CD4-positive, alpha-beta memory T cell (primary cell): ENCODE measurements around the gene TMED1. TPM values are rescaled to one million over a fixed set of nuclear protein-coding genes. Genes with fewer than 3 reads are reported as not detected.
A peak's percentile ranks its signal among the peaks of the same experiment; 100 is the strongest.

Source experiments
- CTCF ChIA-PET: fragments of 350-600 bp; sonication (Branson Sonifier 250); formaldehyde crosslinking; loops from one replicate; lab custom pipeline; 2021; ENCODE audit warnings: inconsistent platforms; ENCODE audit not compliant: partially characterized antibody; lab: Charles Lee
- POLR2A ChIA-PET: fragments of 350-600 bp; sonication (Branson Sonifier 250); formaldehyde crosslinking; loops from one replicate; lab custom pipeline; 2021; ENCODE audit not compliant: partially characterized antibody; lab: Charles Lee
- DNase-seq, 5 donors: peaks; one replicate each; pipeline versions ENCODE4 v3.0.0 to v3.0.0-alpha.2; 2020 to 2022; ENCODE audit warnings: mixed read lengths in 1 of 5
- H3K27ac ChIP-seq: one replicate; pipeline ENCODE4 v1.7.0; 2013; ENCODE audit warnings: low read depth, low read length
- H3K27me3 ChIP-seq: 2 replicates; pipeline ENCODE4 v1.7.0; 2013; ENCODE audit warnings: mild to moderate bottlenecking, low read length, moderate library complexity; ENCODE audit not compliant: insufficient read depth
- H3K36me3 ChIP-seq: 2 replicates; pipeline ENCODE4 v1.7.0; 2013; ENCODE audit warnings: mild to moderate bottlenecking, low read length, moderate library complexity; ENCODE audit not compliant: insufficient read depth
- H3K4me1 ChIP-seq: 2 replicates; pipeline ENCODE4 v1.7.0; 2013; ENCODE audit warnings: mild to moderate bottlenecking, low read length, moderate library complexity; ENCODE audit not compliant: insufficient read depth
- H3K4me3 ChIP-seq, 2 donors: one replicate each; pipeline ENCODE4 v1.7.0; 2013; ENCODE audit warnings: low read length in 2 of 2, mild to moderate bottlenecking in 1 of 2
- H3K9me3 ChIP-seq, 2 donors: one replicate each; pipeline ENCODE4 v1.7.0; 2013; ENCODE audit warnings: low read length in 2 of 2, control low read depth in 1 of 2; ENCODE audit not compliant: control insufficient read depth in 1 of 2
- H3K27ac Mint-ChIP-seq, 7 donors: one replicate each; pipeline ENCODE4 v1.8.0; 2020 to 2021; ENCODE audit warnings: mixed read lengths in 7 of 7, mild to moderate bottlenecking in 6 of 7, inconsistent platforms in 3 of 7, moderate library complexity in 3 of 7
- H3K27me3 Mint-ChIP-seq, 2 donors: one replicate each; pipeline ENCODE4 v1.8.0; 2020 to 2021; ENCODE audit warnings: mixed read lengths in 2 of 2
- H3K36me3 Mint-ChIP-seq, 2 donors: one replicate each; pipeline ENCODE4 v1.8.0; 2020 to 2021; ENCODE audit warnings: mixed read lengths in 2 of 2, inconsistent platforms in 1 of 2, mild to moderate bottlenecking in 1 of 2
- H3K4me1 Mint-ChIP-seq, 4 donors: one replicate each; pipeline ENCODE4 v1.8.0; 2020 to 2021; ENCODE audit warnings: mixed read lengths in 4 of 4, mild to moderate bottlenecking in 1 of 4
- H3K4me3 Mint-ChIP-seq, 8 donors: one replicate each; pipeline ENCODE4 v1.8.0; 2020 to 2021; ENCODE audit warnings: mixed read lengths in 8 of 8, mild to moderate bottlenecking in 7 of 8, moderate library complexity in 6 of 8, inconsistent platforms in 3 of 8
- H3K9me3 Mint-ChIP-seq, 8 donors: one replicate each; pipeline ENCODE4 v1.8.0; 2020 to 2021; ENCODE audit warnings: mixed read lengths in 8 of 8, mild to moderate bottlenecking in 5 of 8, inconsistent platforms in 3 of 8, moderate library complexity in 1 of 8
- intact Hi-C: fragments of 100-400 bp; cut with micrococcal nuclease; formaldehyde crosslinking; loops from one replicate; pipeline ENCODE4 v1.15.1; 2023
- microRNA-seq: library from miRNA; unstranded; fragments of <30 nt; microRNA quantifications from one replicate; pipeline ENCODE4 v1.2.0, GENCODE V29; 2021; ENCODE audit warnings: borderline replicate concordance, borderline number of aligned reads, borderline microRNAs expressed, mixed read lengths
- polyA plus RNA-seq, 2 donors: library from polyadenylated mRNA; unstranded; fragments of 300-500 nt; fragmentation: Illumina TruSeq; gene quantifications; one replicate each; pipeline ENCODE4 v1.2.3, GENCODE V29; 2021
- total RNA-seq, 2 experiments: library from RNA; stranded (reverse); gene quantifications; one replicate each; pipeline ENCODE4 v1.2.3, GENCODE V29; 2021

The TMED1 gene
- total and polyA plus RNA-seq, 4 experiments from 2014 or later, result 9.0 to 24.9 (median 17.8) TPM

DNA sequence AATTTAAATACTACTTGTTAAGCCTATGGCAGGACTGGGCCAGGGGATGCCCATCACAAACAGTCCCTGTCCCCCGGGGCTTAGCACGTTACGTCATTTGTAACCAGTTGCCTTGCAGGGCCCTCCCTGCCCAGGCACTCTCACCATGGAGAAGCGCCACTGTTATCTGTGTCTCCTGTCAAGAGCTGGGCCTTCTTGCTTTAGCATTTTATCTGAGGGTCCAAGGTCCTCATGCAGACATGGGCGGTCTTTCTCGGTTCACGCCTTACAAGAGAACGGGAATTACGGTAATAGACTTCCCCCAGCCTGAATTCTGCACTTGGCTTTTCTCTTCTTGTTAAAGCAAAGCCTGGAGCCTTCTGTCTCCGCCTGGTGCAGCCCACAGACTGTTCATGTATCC is 46.1 kb downstream of the TMED1 start:
- peaks cover 69% of the 10 kb centered on the region for H3K36me3 ChIP-seq
- Mint-ChIP-seq H3K4me1 (peaks cover 0 to 4% (median 3%) of the 10 kb centered on the region in 4 donors), H3K9me3 (peaks cover 0 to 2% (median 0%) of the 10 kb centered on the region in 8 donors), H3K27me3 (no peaks in the 10 kb centered on the region), H3K36me3 (peaks cover 33 to 71% of the 10 kb centered on the region in 2 donors), H3K4me3 (no peak overlapping the region), H3K27ac (no peak overlapping the region)
- no peak overlapping the region for H3K27ac ChIP-seq
- no peaks in the 10 kb centered on the region for H3K27me3 ChIP-seq
- no peaks in the 10 kb centered on the region for H3K9me3 ChIP-seq
- no peak for DNase-seq
- CTCF ChIA-PET, result no interaction called here
- POLR2A ChIA-PET, result interaction anchor here (0.9 kb wide), 1 partner anchor 46 kb away, joined by 3 read pairs; the partner anchor contains the start of gene TMED1
- no peak overlapping the region for H3K4me3 ChIP-seq
- intact Hi-C loops, result no loop called here
- H3K4me1 ChIP-seq, result no peaks in the 10 kb centered on the region

- H3K27me3 ChIP-seq, result no peaks in the 10 kb centered on the region
- Mint-ChIP-seq H3K4me1 (peaks cover 0 to 4% (median 0%) of the 10 kb centered on the region in 4 donors), H3K9me3 (peaks cover 0 to 2% (median 0%) of the 10 kb centered on the region in 8 donors), H3K36me3 (peaks cover 34 to 69% of the 10 kb centered on the region in 2 donors), H3K27ac (peak overlapping the region in 4 of 7 donors; percentile 29 to 77 (median 48)), H3K27me3 (no peaks in the 10 kb centered on the region), H3K4me3 (no peak overlapping the region)
- peaks cover 63% of the 10 kb centered on the region for H3K36me3 ChIP-seq
- H3K27ac ChIP-seq, result no peak overlapping the region
- no peak for DNase-seq
- intact Hi-C loops, result no loop called here
- H3K4me1 ChIP-seq, result no peaks in the 10 kb centered on the region
- no peaks in the 10 kb centered on the region for H3K9me3 ChIP-seq
- POLR2A ChIA-PET, result no interaction called here
- CTCF ChIA-PET, result no interaction called here
- no peak overlapping the region for H3K4me3 ChIP-seq
Observed at GRCh38 chr19:10788146-10788545, 47.9 kb downstream of the TMED1 start.

DNA sequence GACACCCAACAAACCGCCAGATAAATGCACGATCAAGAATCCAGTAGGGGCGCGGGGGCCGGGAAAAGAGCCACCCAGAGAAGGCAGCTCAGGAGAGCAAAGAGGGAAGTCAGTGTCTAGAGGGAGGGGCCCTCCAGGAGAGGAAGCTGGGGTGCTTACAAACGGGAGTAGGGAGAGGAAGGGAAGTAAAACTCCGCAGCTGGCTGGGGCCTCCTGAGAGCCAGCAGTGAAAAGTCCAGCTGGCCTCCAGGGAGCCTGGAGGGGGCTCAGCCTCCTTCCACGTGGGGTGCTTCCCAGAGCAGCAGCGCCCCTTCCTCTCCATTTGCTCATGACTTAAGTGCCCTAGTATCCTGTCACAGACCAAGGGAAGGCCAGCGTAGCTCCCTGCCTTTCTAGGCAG is 51.8 kb downstream of the TMED1 start:
- ChIA-PET CTCF (interaction anchor here (0.6 kb wide), 1 partner anchor 1897 kb away, joined by 5 read pairs; the partner anchor contains the start of gene DHPS), POLR2A (no interaction called here)

GRCh38 chr19:10782795-10783194 is 53.2 kb downstream of the TMED1 start:
- Histone ChIP-seq H3K9me3 (no peaks in the 10 kb centered on the region), H3K27me3 (no peaks in the 10 kb centered on the region), H3K4me1 (no peaks in the 10 kb centered on the region), H3K36me3 (peaks cover 62% of the 10 kb centered on the region), H3K27ac (no peak overlapping the region), H3K4me3 (no peak overlapping the region)
- H3K4me1 Mint-ChIP-seq, result peaks cover 0 to 5% (median 4%) of the 10 kb centered on the region in 4 donors
- no peak for DNase-seq
- peaks cover 47 to 66% of the 10 kb centered on the region in 2 donors for H3K36me3 Mint-ChIP-seq
- ChIA-PET CTCF (interaction anchor here (1.4 kb wide), 1 partner anchor 82 kb away, joined by 4 read pairs; the partner anchor contains the start of gene QTRT1), POLR2A (interaction anchor here (1.3 kb wide), 1 partner anchor 23 kb away, joined by 4 read pairs; no protein-coding TSS in a partner anchor)
- peak overlapping the region in 2 of 7 donors; percentile 43 to 80 for H3K27ac Mint-ChIP-seq
- H3K4me3 Mint-ChIP-seq, result no peak overlapping the region
- peaks cover 0 to 2% (median 0%) of the 10 kb centered on the region in 8 donors for H3K9me3 Mint-ChIP-seq
- intact Hi-C loops, result no loop called here
- H3K27me3 Mint-ChIP-seq, result no peaks in the 10 kb centered on the region

More for the DNA sequence above, 51.8 kb downstream of the TMED1 start:
- H3K36me3 ChIP-seq, result peaks cover 70% of the 10 kb centered on the region
- Mint-ChIP-seq H3K27me3 (no peaks in the 10 kb centered on the region), H3K27ac (peak overlapping the region in 3 of 7 donors; percentile 7 to 81 (median 57)), H3K36me3 (peaks cover 51 to 75% of the 10 kb centered on the region in 2 donors), H3K9me3 (peaks cover 0 to 2% (median 0%) of the 10 kb centered on the region in 8 donors), H3K4me1 (peaks cover 0 to 9% (median 2%) of the 10 kb centered on the region in 4 donors), H3K4me3 (no peak overlapping the region)
- no peaks in the 10 kb centered on the region for H3K9me3 ChIP-seq
- H3K27me3 ChIP-seq, result no peaks in the 10 kb centered on the region
- no peak overlapping the region for H3K27ac ChIP-seq
- no peak for DNase-seq
- H3K4me3 ChIP-seq, result no peak overlapping the region
- H3K4me1 ChIP-seq, result no peaks in the 10 kb centered on the region
- intact Hi-C loops, result no loop called here

Small RNA genes lying within 50 kb of the gene (microRNA-seq; reads per million reads assigned to microRNA genes)
- gene MIR199A1, result not detected
- gene MIR6793, result 0.72 reads per million

Other genes with a start within 250 kb of the TMED1 start
- not detected for gene AP1M2, start 248.9 kb downstream of the TMED1 start, total RNA-seq
- gene AP1M2, start 248.9 kb downstream of the TMED1 start, polyA plus RNA-seq, result not detected
- 100 to 1,000 TPM; 203 to 204 TPM for gene SLC44A2, start 210.7 kb downstream of the TMED1 start, total RNA-seq
- gene SLC44A2, start 210.7 kb downstream of the TMED1 start, polyA plus RNA-seq, result 100 to 1,000 TPM; 195 to 284 TPM
- 100 to 1,000 TPM; 291 to 302 TPM for gene ILF3, start 181.9 kb downstream of the TMED1 start, total RNA-seq
- 100 to 1,000 TPM in 1 of 2 donors, 10 to 100 TPM in 1; 36.2 to 103 TPM for gene ILF3, start 181.9 kb downstream of the TMED1 start, polyA plus RNA-seq
- gene QTRT1, start 134.8 kb downstream of the TMED1 start, total RNA-seq, result 10 to 100 TPM; 36.2 to 39.9 TPM
- 10 to 100 TPM; 40.3 to 66.0 TPM for gene QTRT1, start 134.8 kb downstream of the TMED1 start, polyA plus RNA-seq
- gene DNM2, start 118.1 kb downstream of the TMED1 start, total RNA-seq, result 100 to 1,000 TPM; 245 to 272 TPM
- 100 to 1,000 TPM in 1 of 2 donors, 10 to 100 TPM in 1; 46.3 to 103 TPM for gene DNM2, start 118.1 kb downstream of the TMED1 start, polyA plus RNA-seq
- gene C19orf38, start 12.2 kb upstream of the TMED1 start, total RNA-seq, result under 1 TPM; 0.36 to 0.49 TPM
- gene C19orf38, start 12.2 kb upstream of the TMED1 start, polyA plus RNA-seq, result under 1 TPM in 1 of 2 donors, not detected in 1; 0.21 TPM
- gene CARM1, start 35.3 kb upstream of the TMED1 start, total RNA-seq, result 10 to 100 TPM; 25.2 to 26.5 TPM
- gene CARM1, start 35.3 kb upstream of the TMED1 start, polyA plus RNA-seq, result 1 to 10 TPM in 1 of 2 donors, under 1 TPM in 1; 0.71 to 1.8 TPM
- gene YIPF2, start 92.4 kb upstream of the TMED1 start, total RNA-seq, result 10 to 100 TPM; 29.6 TPM
- 10 to 100 TPM; 12.2 to 14.0 TPM for gene YIPF2, start 92.4 kb upstream of the TMED1 start, polyA plus RNA-seq
- 10 to 100 TPM; 39.6 to 40.9 TPM for gene TIMM29, start 92.6 kb upstream of the TMED1 start, total RNA-seq
- 10 to 100 TPM; 17.7 to 34.6 TPM for gene TIMM29, start 92.6 kb upstream of the TMED1 start, polyA plus RNA-seq
- 100 to 1,000 TPM in 1 of 2 experiments, 10 to 100 TPM in 1; 94.2 to 118 TPM for gene SMARCA4, start 124.8 kb upstream of the TMED1 start, total RNA-seq
- 10 to 100 TPM in 1 of 2 donors, 1 to 10 TPM in 1; 2.1 to 42.0 TPM for gene SMARCA4, start 124.8 kb upstream of the TMED1 start, polyA plus RNA-seq